ENCODE results near the gene CFDP1.

CFDP1 gene

DNA sequence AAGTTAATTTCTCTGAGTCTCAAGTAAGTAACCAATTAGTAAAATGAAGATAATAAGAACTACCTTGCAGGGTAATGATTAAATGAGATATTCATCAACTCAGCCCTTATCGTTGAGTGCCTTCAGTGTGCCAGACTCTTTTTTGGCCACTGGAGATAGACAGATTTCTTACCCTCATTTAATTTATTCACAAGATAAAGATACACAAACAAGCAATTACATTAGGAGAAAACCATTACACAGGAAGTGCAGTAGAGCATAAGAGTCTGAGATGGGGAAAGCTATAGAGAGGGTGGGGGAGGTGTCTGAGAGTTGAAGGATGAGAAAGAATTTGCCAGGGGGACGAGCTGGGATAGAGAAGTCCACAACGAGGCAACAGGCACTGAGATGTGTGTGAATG is 109.4 kb downstream of the CFDP1 start:
- no peak for DNase-seq (ENCODE audit: low read depth in 2 of 3, low spot score in 2 of 3)

DNA sequence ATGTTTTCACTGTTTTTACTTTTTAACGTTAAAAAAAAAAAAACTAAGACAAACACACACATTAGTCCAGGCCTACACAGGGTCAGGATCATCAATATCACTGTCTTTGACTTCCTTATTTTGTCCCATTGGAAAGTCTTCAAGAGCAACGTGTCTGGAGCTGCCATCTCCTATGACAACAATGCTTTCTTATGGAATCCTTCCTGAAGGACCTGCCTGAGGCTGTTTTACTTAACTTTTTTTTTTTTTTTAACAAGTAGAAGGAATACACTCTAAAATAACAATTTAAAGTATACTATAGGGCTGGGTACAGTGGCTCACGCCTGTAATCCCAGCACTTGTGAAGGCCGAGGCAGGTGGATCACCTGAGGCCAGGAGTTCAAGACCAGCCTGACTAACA is 110.1 kb downstream of the CFDP1 start:
- no peak for DNase-seq (ENCODE audit: low read depth in 2 of 3, low spot score in 2 of 3)

DNA sequence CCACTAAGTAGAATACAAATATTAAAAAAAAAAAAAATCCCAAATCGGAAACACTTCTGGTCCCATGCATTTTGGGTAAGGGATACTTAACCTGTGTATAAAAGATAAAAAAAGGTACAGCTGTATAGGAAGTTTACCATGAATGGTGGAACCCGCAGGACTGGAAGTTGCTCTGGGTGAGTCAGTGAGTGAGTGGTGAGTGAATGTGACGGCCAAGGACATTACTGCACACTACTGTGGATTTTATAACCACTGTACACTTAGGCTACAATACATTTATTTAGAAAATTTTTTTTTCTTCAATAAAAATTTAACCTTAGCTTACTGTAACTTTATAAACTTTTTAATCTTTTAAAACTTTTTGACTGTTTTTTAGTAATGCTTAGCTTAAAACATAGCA is 110.6 kb downstream of the CFDP1 start:
- no peak for DNase-seq (ENCODE audit: low read depth in 2 of 3, low spot score in 2 of 3)

- DNase-seq (ENCODE audit: low read depth in 2 of 3, low spot score in 2 of 3) = no peak
These were observed 112.9 kb downstream of the CFDP1 start for GRCh38 chr16:75320435-75320834.

DNA sequence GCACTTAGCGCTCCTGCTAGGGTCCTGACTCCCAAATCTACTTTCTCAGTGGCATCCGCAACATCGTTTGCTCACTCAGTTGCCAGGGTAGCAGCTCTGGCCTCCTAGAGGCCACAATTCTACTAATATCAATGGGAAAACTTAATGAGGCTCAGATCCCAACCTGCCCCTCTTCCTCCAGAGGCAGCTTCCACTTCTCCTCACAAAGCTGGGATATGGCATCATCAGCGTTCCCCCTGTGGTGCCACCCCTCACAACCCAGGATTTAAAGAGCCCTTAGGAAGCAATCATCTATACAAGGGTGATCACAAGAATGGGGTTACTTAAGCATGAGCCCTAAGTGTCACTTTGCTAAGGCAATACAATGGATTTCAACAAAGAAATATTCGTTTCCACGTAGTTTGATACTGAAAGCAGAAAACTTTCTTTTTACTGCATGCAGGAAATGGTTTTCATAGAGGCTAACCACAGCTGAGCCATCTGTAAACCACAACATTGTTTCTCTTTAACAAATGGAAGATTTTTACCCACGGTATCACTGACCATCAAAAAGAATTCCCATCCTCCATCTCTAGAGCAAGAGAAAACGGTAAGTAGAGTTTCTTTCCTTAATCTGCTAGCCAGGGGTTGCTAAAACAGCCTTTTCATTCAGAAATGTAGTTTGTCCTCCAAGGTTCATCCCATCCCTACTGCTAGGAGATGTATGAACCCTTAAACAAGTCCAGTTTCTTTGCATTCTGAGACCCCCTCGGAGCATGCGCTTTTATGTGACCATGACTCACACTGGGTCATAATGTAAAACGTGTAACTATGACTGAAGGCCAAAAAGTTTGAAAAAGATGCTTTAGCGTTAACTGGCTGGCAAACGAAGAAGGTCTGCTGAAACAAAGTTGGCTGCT is 113.5 kb downstream of the CFDP1 start:
- no peak for DNase-seq (ENCODE audit: low read depth in 2 of 3, low spot score in 2 of 3)

DNA sequence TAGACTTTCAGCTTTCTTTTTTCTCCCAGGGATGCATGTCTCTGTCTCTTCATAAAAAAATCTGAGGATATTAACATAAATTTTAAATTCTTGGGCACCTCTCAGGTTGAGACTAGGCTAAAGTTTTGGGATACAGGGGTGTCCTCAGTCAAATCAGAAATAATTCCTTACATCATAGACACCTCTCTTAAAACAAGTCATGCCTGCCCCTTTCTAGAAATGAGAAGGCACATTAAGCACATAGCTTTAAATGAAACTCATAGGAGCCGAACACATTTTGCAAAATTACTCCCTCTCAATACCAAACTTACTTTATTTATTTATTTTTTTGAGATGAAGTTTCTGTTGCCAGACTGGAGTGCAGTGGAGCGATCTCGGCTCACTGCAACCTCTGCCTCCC is 114.6 kb downstream of the CFDP1 start:
- DNase-seq (ENCODE audit: low read depth in 2 of 3, low spot score in 2 of 3) = no peak

GRCh38 chr16:75317532-75317931 is 115.8 kb downstream of the CFDP1 start:
- DNase-seq (ENCODE audit: low read depth in 2 of 3, low spot score in 2 of 3) = no peak

DNA sequence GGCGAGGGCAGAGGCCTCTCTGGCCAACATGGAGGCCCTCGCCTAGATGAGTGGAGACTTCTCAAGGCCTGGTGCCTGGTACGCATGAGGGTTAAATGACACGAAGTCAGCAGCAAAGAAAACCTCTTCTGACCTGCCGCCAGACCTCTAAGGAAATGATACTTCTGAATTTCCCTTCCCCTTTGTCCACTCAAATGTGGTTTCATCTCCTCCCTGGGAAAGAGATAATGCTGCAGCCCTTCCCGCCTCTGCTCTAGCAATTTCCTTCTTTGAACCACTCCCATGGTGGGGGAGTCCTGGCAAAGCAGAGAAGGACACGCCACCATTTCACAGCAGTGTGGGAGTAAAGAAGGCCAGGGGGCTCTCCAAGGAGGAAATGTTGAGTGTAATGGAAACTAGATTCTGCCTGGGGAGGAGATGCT is 116.2 kb downstream of the CFDP1 start:
- DNase-seq (ENCODE audit: low read depth in 2 of 3, low spot score in 2 of 3) = no peak

DNA sequence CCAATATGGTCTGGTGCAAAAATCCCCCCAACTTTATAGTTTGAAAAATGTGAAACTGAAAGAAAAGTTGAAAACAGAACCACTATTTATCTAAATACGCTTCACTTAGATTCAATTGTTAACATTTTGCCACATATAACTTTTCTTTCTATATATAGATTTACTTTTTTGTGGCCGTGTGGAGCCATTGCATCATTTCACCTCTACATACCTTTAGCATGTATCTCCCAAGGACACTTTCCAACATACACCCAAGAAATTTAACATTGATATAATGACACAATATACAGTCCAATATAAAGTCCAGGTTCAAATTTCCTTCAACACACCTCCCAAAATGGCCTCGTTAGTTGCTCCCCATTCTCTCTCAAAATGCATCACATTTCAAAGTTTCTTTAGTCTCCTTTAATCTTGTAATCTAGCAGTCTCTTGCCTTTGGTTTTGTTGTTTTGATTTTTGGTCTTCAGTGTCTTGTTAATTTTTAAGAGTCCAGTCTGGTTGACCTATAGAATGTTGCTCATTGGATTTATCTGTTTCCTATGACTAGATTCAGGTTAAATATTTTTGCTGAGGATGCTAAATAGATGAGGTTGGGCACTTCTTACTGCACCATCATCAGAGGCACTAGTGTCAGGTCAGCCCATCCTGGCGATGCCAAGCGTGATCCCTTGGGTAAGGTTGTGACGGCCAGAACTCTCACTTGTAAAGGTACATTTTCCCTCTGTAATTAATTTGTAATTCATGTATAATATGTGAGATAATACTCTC is 117.6 kb downstream of the CFDP1 start:
- DNase-seq (ENCODE audit: low read depth in 2 of 3, low spot score in 2 of 3) = no peak

DNA sequence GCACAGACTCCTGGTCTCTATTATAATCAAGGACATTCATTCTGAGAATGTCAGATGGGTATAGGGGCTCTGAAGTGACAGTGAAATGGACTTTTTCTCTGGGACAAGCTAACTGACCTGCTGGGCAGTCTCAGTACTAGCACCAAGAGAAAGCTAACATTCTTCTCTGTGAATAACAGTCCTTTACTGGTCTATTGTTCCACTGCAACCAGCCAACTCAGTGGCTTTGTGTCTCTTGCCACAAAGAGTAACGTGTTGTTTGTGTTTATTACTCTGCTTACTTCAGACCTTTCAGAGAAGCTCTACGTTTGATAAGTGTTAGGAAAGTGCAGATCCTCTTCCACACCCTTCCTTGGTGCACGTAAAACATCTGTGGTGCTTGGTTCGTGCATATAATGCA is 120.4 kb downstream of the CFDP1 start:
- no peak for DNase-seq (ENCODE audit: low read depth in 2 of 3, low spot score in 2 of 3)

DNA sequence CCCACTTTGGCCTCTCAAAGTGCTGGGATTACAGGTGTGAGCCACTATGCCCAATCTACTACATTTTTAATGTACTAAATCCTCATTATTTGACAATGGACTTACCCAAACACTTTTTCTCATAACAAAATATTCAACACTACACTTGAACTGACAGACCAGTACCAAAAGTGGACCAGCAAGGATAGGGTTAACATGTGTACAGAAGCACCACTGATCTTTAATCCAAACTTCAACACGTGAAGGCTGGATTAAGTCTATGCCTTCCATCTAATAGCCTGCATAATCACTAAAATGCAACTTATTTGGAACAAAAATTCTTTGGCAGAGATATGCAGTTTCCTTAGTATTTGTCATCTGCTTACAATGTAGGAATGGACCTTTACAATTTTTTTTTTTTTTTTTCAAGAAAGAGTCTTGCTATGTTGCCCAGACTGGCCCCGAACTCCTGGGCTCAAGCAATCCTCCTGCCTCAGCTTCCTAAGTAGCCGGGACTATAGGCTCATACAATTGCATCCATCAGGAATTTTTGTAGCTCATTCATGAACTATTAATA is 121.8 kb downstream of the CFDP1 start:
- DNase-seq (ENCODE audit: low read depth in 2 of 3, low spot score in 2 of 3) = no peak

- no peak for DNase-seq (ENCODE audit: low read depth in 2 of 3, low spot score in 2 of 3)
These were observed 122.8 kb downstream of the CFDP1 start for GRCh38 chr16:75310541-75310940.

- no peak for DNase-seq (ENCODE audit: low read depth in 2 of 3, low spot score in 2 of 3)
These were observed 123.3 kb downstream of the CFDP1 start for GRCh38 chr16:75309899-75310430.

- DNase-seq (ENCODE audit: low read depth in 2 of 3, low spot score in 2 of 3) = no peak
These were observed 124.1 kb downstream of the CFDP1 start for GRCh38 chr16:75309156-75309555.

- no peak for DNase-seq (ENCODE audit: low read depth in 2 of 3, low spot score in 2 of 3)
These were observed 125.3 kb downstream of the CFDP1 start for GRCh38 chr16:75308011-75308410.

- no peak for DNase-seq (ENCODE audit: low read depth in 2 of 3, low spot score in 2 of 3)
These were observed 125.8 kb downstream of the CFDP1 start for GRCh38 chr16:75307506-75307905.

- DNase-seq (ENCODE audit: low read depth in 2 of 3, low spot score in 2 of 3) = no peak
These were observed 127.1 kb downstream of the CFDP1 start for GRCh38 chr16:75306099-75306762.

DNA sequence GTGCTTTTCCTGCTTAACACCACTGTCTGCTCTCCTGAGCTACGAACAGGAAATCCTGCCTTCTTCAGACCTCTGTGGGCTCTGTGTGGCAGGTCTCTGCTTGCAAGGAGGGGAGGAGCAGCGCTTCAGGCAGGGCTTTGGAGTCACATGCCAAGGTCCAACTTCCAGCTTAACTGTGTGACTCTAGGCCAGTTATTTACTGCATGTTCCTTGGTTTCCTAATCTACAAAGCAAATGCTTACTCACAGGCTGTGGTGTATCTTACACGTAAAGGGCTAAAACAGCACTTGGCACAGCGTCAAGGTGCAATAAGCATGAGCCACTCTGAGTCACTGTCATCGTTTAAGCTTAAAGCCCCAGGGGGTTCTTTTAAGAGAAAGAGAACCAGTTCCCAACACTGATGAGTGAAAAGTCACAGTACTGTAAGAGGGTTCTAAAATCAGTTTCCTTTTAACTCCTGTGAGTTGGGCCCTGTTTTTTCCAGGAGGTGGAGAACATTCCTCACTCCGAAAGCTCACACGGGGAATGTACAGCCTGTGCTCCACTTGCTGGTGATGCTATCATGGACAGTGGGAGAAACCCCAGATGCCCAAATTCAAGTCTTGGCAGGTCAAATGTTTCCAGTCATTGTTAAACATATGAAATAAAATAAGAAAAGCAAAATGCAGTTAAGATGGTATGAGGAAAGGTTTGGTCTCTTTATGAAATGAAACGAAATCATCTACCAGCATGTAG is 127.8 kb downstream of the CFDP1 start:
- DNase-seq (ENCODE audit: low read depth in 2 of 3, low spot score in 2 of 3) = peak in 1 of 3 experiments; percentile 24

GRCh38 chr16:75304521-75305363 is 128.6 kb downstream of the CFDP1 start:
- no peak for DNase-seq (ENCODE audit: low read depth in 2 of 3, low spot score in 2 of 3)

- DNase-seq (ENCODE audit: low read depth in 2 of 3, low spot score in 2 of 3) = no peak
These were observed 131.5 kb downstream of the CFDP1 start for GRCh38 chr16:75301804-75302203.
